Memory B cell (primary cell): ENCODE data around the gene INSL6.
A peak's percentile ranks its signal among the peaks of the same experiment; 100 is the strongest.
"Not testable (repeated sequence)": the region's sequence is repeated elsewhere in the genome, so short reads cannot be mapped to it uniquely, and the experiment has no call there.

Experiments
- ATAC-seq: fragments of 150-1000 bp; cut with Tn5 transposase; 2 replicates; pipeline ENCODE4 v1.10.0; 2021; ENCODE audit warnings: low read depth, mild to moderate bottlenecking, moderate library complexity
- DNase-seq, 2 donors: peaks; one replicate each; pipeline ENCODE4 v3.0.0; 2022; ENCODE audit warnings: low spot score in 2 of 2
- H3K27ac Mint-ChIP-seq: one replicate; pipeline ENCODE4 v1.8.0; 2022; ENCODE audit warnings: mild to moderate bottlenecking, moderate library complexity, mixed read lengths
- H3K27me3 Mint-ChIP-seq: one replicate; pipeline ENCODE4 v1.8.0; 2022; ENCODE audit warnings: mixed read lengths
- H3K36me3 Mint-ChIP-seq: one replicate; pipeline ENCODE4 v1.8.0; 2022; ENCODE audit warnings: mild to moderate bottlenecking, mixed read lengths
- H3K4me1 Mint-ChIP-seq: one replicate; pipeline ENCODE4 v1.8.0; 2022; ENCODE audit warnings: mixed read lengths
- H3K4me3 Mint-ChIP-seq: one replicate; pipeline ENCODE4 v1.8.0; 2022; ENCODE audit warnings: mild to moderate bottlenecking, moderate library complexity, mixed read lengths
- H3K9me3 Mint-ChIP-seq: one replicate; pipeline ENCODE4 v1.8.0; 2022; ENCODE audit warnings: mixed read lengths

INSL6 gene, protein sequence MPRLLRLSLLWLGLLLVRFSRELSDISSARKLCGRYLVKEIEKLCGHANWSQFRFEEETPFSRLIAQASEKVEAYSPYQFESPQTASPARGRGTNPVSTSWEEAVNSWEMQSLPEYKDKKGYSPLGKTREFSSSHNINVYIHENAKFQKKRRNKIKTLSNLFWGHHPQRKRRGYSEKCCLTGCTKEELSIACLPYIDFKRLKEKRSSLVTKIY

DNA sequence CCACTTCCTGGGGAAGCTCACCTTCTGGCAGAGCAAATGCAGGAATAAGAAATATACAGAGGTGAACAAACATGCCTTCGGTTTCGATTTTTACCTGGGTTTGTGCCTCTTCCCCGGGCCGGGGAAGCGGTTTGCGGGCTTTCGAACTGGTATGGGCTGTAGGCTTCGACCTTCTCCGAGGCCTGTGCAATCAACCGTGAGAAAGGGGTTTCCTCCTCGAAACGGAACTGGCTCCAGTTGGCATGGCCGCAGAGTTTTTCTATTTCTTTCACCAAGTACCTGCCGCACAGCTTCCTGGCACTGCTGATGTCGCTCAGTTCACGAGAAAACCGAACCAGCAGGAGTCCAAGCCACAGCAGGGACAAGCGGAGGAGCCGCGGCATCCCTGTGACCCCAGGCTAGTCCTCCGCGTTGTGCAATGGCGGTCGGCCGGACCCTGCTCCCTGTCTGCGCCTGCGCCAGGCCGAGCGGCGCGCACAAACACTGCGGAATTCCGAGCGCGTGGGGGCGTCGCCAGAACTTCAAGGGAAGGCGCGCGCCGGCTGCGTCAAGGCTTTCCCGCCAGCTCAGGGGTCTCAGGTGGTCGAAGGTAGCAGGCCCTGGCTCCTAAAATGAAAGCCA, at the start of gene INSL6:
INSL6 (minus strand) TSS at position 420 of the 621 bp plus-strand sequence; CDS start at position 383, 37 bp downstream.
- Mint-ChIP-seq H3K27ac (no peak within 1 kb of the TSS), H3K9me3 (peaks cover 4% of the 10 kb centered on the region), H3K36me3 (no peaks in the 10 kb centered on the region), H3K4me3 (no peak within 1 kb of the TSS), H3K4me1 (no peaks in the 10 kb centered on the region), H3K27me3 (no peaks in the 10 kb centered on the region)
- DNase-seq: no peak
- ATAC-seq: peak; percentile 67

DNA sequence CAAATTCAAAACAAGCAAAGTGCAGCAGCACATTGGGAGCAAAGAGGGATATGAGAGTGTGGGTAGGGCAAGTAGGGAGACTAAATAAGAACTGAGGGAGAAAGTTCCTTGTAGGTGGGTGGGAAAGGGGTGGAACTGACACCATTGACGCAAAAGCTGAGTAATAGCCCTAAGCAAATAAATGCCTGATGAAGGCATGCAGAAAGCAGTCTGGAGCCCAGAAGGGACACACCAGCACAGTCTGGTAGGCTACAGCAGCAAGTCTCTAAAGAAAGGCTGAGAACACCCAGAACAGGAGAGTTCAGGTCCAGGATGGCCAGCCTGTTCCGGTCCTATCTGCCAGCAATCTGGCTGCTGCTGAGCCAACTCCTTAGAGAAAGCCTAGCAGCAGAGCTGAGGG, 45.8 kb upstream of the INSL6 start, which contains the start of gene INSL4:
INSL4 (plus strand) TSS at position 208 of the 400 bp plus-strand sequence; CDS start at position 313, 105 bp downstream.
- Mint-ChIP-seq H3K27me3 (peaks cover 16% of the 10 kb centered on the region), H3K4me3 (no peak within 1 kb of the TSS), H3K4me1 (no peaks in the 10 kb centered on the region), H3K9me3 (no peaks in the 10 kb centered on the region), H3K36me3 (no peaks in the 10 kb centered on the region), H3K27ac (no peak within 1 kb of the TSS)
- ATAC-seq (no peak), DNase-seq (no peak)

DNA sequence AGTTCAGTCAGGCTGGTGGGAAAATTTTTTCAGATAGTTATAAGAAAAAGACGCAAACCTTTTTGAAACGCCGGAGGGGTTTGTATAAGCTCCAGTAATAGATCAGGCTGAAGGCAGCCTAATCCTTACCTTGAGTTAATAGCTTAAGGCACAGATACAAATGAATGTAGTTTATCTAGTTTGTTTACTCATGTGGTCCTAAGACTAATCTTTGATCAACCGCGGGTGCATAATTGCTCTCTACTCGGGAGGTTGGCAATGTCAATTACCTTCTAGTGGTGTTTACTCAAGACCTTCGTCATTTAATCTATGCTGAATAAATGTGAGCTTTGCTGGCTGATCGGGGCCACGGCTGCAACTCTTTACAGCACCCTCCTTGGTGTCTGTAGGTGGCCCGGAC, 45.1 kb upstream of the INSL6 start:
- ATAC-seq: no peak

DNA sequence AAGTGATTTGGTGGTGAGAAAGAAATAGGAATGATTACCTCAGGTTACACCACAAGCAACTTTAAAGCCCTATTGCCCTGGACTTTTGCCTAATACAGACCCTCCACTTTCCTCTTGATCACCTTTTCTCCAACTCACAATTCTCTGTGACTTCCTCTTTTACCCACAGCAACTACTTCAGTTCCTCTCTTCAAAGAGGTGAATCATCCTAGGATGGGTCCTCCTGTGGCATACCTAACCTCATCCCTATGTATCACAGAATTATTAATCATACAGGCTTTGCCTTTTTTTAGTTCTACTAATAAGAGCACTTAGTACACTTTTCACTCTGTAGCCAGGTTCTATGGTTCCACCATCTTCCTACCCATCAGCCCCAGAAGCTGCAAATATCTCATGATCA, 19.6 kb upstream of the INSL6 start:
- DNase-seq: no peak
- ATAC-seq: no peak
- H3K27ac Mint-ChIP-seq: no peak overlapping the region

More for the DNA sequence above, 45.1 kb upstream of the INSL6 start:
- no peaks in the 10 kb centered on the region for H3K4me1 Mint-ChIP-seq
- no peak overlapping the region for H3K4me3 Mint-ChIP-seq
- H3K27me3 Mint-ChIP-seq: peaks cover 16% of the 10 kb centered on the region
- no peaks in the 10 kb centered on the region for H3K36me3 Mint-ChIP-seq
- H3K27ac Mint-ChIP-seq: no peak overlapping the region
- no peak for DNase-seq
- peaks cover 2% of the 10 kb centered on the region for H3K9me3 Mint-ChIP-seq

DNA sequence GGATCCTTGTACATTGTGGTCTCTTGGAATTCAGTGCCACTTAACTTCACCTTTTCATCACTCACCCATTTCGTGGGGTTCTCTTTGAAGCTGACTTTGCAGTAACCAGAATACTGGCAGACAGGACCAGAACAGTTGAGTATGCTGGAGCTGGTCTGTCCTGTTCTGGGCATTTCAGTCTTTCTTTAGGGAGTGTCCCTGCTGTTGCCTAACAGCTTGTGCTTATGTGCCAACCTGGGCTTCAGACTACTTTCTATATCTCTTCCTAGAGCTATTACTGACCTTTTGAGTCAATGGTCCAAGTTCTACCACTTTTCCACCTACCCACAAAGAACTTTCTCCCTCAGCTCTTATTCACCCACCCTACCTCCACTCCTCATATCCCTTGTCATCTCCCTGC, 10.0 kb upstream of the INSL6 start:
- H3K36me3 Mint-ChIP-seq: no peaks in the 10 kb centered on the region
- DNase-seq (no peak), ATAC-seq (no peak)
- no peaks in the 10 kb centered on the region for H3K9me3 Mint-ChIP-seq
- no peaks in the 10 kb centered on the region for H3K4me1 Mint-ChIP-seq
- no peak overlapping the region for H3K27ac Mint-ChIP-seq
- H3K27me3 Mint-ChIP-seq: peaks cover 1% of the 10 kb centered on the region
- no peak overlapping the region for H3K4me3 Mint-ChIP-seq

More for the DNA sequence above, 19.6 kb upstream of the INSL6 start:
- peaks cover 14% of the 10 kb centered on the region for H3K27me3 Mint-ChIP-seq
- no peaks in the 10 kb centered on the region for H3K36me3 Mint-ChIP-seq
- H3K4me3 Mint-ChIP-seq: no peak overlapping the region
- peaks cover 2% of the 10 kb centered on the region for H3K9me3 Mint-ChIP-seq
- peaks cover 5% of the 10 kb centered on the region for H3K4me1 Mint-ChIP-seq

DNA sequence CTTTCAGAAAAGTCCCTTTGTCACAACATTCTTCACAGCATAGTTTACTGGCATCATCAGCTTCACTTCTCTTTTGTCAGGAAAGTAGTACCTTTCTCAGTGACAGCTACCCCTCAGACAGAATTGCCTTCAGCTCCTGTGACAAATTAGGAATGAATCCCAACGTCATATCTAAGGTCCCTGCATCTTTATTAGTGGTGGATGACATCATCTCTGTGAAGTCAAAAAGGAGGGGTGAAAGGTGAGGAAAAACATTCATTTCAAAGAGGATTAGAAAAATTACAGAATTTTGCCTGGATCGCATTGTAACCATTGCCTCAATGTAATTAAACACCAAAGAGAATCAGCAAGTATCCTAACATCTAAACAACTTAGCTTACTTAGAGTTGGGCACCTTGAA, 7.9 kb upstream of the INSL6 start:
- DNase-seq: no peak
- no peaks in the 10 kb centered on the region for H3K9me3 Mint-ChIP-seq
- no peak for ATAC-seq
- no peaks in the 10 kb centered on the region for H3K36me3 Mint-ChIP-seq
- no peak overlapping the region for H3K27ac Mint-ChIP-seq
- H3K4me3 Mint-ChIP-seq: no peak overlapping the region
- no peaks in the 10 kb centered on the region for H3K4me1 Mint-ChIP-seq
- no peaks in the 10 kb centered on the region for H3K27me3 Mint-ChIP-seq

DNA sequence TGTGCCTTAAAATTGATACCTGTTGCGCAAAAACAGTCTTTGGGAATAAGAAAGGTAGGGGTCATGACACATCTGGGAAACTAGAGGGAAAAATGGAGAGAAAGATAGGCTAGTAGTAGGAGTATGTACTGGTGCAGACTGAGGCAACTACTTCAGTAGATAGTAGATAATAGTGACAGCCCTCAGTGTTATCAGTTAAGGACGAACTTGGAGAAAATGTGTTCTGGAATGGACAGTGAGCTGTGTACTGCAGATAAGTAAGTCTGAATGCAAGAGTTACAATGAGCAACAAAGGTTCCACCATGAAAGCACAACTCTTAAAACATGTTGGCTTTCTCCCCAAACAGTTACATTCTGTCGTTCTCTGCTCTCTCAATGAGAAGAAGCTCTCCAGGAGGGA, 6.5 kb upstream of the INSL6 start:
- H3K4me1 Mint-ChIP-seq: no peaks in the 10 kb centered on the region

DNA sequence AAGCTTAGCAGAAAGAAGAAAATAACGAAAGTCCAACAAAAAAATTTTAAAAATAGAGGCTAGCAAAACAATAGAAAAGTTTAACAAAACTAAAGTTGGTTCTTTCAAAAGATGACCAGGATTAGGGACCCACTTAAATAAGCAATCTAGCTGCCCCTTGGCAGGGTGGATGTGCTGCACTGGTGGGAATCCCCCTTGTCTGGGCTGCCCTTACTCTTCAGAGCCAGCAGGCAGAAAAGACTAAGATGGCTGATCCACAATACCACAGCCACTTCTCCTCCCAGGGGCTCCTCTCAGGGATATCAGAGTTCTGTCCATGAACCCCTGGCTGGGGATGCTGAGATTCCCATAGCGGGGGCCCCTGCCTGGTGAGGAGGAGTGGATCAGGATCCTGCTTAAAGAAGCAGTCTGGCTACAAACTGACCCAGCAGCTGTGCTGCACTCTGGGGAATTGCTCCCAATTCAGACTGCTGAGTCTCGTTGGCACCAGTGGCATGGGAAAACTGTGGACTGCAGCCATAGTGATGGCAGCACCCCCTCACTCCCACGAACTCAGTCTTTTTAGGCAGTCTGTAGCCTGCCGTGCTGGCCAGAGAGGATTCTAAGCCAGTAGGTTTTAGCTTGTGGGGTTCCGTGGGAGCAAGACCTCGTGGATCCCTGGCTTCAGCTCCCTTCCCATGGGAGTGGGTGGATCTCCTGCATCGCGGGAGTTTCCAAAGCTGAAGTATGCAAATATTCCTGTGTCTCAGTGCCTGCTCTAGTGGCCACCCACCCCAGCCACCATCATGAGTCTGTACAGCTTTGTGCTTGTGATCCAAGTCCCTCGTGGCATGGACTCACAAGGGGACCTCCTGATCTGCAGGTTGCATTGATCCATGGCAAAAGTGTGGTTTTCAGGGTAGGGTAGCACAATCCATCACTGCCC, 2.9 kb upstream of the INSL6 start:
- DNase-seq (no peak), ATAC-seq (no peak)
- no peaks in the 10 kb centered on the region for H3K9me3 Mint-ChIP-seq
- H3K36me3 Mint-ChIP-seq: no peaks in the 10 kb centered on the region
- no peak overlapping the region for H3K4me3 Mint-ChIP-seq
- H3K27me3 Mint-ChIP-seq: no peaks in the 10 kb centered on the region
- no peak overlapping the region for H3K27ac Mint-ChIP-seq
- no peaks in the 10 kb centered on the region for H3K4me1 Mint-ChIP-seq

More for the DNA sequence above, 6.5 kb upstream of the INSL6 start:
- Mint-ChIP-seq H3K9me3 (no peaks in the 10 kb centered on the region), H3K36me3 (no peaks in the 10 kb centered on the region), H3K27ac (no peak overlapping the region), H3K27me3 (no peaks in the 10 kb centered on the region), H3K4me3 (no peak overlapping the region)
- no peak for DNase-seq
- ATAC-seq: no peak

DNA sequence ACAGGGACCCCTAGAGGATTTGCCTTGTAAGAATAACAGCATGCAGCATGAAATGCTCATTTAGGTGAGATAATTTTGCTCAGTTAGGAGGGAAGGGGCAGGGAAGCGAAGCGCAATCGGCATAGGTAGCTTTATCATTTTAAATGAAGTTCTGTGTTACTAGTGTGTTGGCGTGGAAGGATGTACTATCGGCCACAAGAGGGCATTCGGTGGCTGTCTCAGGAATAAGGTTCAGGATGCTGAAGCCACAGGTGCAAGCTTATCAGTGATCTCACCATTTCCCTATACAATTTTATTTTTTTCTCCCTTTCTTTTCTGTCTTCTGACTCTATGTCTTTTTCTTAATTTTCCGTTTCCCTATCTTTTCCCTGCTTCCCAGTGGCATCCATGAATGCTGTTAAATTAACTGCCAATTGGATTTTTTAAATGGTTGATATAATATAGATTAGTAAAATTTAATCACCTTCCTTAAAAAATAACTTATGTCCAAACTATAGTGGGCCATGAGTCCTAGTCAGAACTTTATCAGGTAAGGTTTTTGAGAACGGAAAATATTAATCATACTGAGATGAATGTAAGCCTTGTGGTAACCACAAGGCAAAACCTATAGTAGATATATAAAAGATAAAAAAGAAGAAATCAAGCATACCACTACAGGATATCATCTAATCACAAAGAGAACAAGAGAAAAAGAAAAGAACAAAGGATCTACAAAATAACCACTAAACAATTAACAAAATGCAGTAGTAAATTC, 1.2 kb upstream of the INSL6 start:
- H3K27ac Mint-ChIP-seq: no peak overlapping the region
- peak; percentile 82 for ATAC-seq
- H3K4me3 Mint-ChIP-seq: no peak overlapping the region

DNA sequence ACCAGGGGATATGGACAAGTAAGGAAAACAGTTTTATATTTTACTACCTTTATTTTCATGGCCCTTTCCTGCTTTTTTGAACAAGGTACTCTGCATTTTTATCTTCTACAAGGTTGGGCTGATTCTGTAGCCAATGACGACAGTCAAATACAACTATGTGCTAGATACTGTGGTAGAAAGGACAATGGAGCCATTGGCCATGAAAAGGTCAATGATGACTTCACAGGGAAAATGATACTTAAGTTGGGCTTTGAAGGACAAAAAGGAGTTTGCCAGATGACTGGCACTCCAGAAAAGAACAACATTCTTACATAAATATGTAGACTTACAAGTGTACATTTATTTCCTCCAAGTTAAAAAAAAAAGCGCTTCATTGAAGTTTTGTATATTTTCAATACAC, 663 bp downstream of the INSL6 start:
- H3K27ac Mint-ChIP-seq: no peak overlapping the region
- no peak for DNase-seq

More for the DNA sequence above, 1.2 kb upstream of the INSL6 start:
- Mint-ChIP-seq H3K36me3 (no peaks in the 10 kb centered on the region), H3K4me1 (no peaks in the 10 kb centered on the region), H3K9me3 (no peaks in the 10 kb centered on the region), H3K27me3 (no peaks in the 10 kb centered on the region)
- DNase-seq: peak; percentile 20 to 33

DNA sequence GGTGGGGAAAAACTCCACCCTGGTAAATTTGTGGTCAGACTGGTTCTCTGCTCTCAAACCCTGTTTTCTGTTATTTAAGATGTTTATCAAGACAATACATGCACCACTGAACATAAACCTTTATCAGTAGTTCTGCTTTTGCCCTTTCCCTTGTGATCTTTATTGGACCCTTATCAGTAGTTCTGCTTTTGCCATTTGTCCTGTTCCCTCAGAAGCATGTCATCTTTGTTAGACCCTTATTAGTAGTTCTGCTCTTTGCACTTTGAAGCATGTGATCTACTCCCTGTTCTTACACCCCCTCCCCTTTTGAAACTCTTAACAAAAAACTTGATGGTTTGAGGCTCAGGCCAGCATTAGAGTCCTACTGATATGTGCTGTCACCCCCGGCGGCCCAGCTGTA, 4.8 kb downstream of the INSL6 start:
- not testable (repeated sequence) for DNase-seq, ATAC-seq, H3K27me3 Mint-ChIP-seq, H3K4me3 Mint-ChIP-seq, H3K27ac Mint-ChIP-seq, H3K36me3 Mint-ChIP-seq, H3K4me1 Mint-ChIP-seq
- peaks cover 11% of the 10 kb centered on the region for H3K9me3 Mint-ChIP-seq

More for the DNA sequence above, 663 bp downstream of the INSL6 start:
- ATAC-seq: no peak
- peaks cover under 1% of the 10 kb centered on the region for H3K36me3 Mint-ChIP-seq
- H3K27me3 Mint-ChIP-seq: no peaks in the 10 kb centered on the region
- H3K9me3 Mint-ChIP-seq: peaks cover 7% of the 10 kb centered on the region
- no peak overlapping the region for H3K4me3 Mint-ChIP-seq
- no peaks in the 10 kb centered on the region for H3K4me1 Mint-ChIP-seq

DNA sequence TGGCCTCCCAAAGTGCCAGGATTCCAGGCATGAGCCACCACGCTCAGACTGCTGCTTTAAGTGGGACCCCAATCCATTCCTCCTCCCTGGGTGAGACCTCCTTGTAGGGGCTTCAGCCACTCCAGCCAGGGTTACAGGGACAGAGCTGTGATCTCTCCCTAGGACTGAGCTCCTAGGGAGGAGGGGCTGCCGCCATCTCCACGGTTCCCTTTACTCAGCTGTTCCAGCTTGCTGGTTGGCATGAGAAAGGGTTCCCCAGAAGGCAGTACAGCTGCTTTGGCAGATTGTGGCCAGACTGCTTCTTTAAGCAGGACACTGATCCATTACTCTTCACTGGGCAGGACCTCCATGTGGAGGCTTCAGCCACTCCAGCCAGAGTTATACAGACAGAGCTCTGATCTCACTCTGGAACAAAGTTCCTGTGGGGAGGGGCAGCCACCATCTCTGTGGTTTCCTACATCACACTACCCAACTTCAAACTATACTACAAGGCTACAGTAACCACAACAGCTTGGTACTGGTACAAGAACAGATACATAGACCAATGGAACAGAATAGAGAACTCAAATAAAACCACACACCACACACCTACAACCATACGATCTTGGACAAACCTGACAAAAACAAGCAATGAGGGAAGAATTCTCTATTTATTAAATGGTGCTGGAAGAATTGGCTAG, 7.2 kb downstream of the INSL6 start:
- no peaks in the 10 kb centered on the region for H3K27me3 Mint-ChIP-seq
- ATAC-seq (no peak), DNase-seq (no peak)
- H3K27ac Mint-ChIP-seq: no peak overlapping the region
- no peak overlapping the region for H3K4me3 Mint-ChIP-seq
- H3K9me3 Mint-ChIP-seq: peaks cover 19% of the 10 kb centered on the region
- peaks cover 6% of the 10 kb centered on the region for H3K36me3 Mint-ChIP-seq
- H3K4me1 Mint-ChIP-seq: no peaks in the 10 kb centered on the region

DNA sequence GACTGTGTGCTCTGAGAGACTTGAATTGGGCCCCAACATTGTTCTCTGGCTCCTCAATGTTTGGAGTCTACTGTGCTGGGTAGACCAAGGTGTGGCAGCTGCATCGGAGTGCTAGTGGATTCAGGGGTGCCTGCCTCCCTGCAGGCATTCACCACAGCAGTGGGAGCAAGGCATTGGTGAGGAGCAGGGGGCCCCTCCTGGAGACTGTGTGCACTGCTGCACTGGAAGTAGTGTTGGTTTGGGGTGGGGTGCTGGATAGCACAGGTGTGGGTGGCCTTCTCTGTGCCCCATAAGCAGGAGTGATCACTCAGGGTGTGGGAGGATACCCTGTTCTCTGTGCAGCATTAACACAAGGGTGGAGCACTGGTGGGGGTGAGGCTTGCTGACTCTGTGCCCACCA, 39.2 kb downstream of the INSL6 start:
- H3K4me1 Mint-ChIP-seq: no peaks in the 10 kb centered on the region
- H3K27me3 Mint-ChIP-seq: no peaks in the 10 kb centered on the region
- no peak overlapping the region for H3K27ac Mint-ChIP-seq
- no peak for ATAC-seq
- peaks cover 69% of the 10 kb centered on the region for H3K36me3 Mint-ChIP-seq
- H3K4me3 Mint-ChIP-seq: no peak overlapping the region
- peaks cover 10% of the 10 kb centered on the region for H3K9me3 Mint-ChIP-seq
- DNase-seq: no peak
